AG04450 (cell line): ENCODE measurements around the gene NPFFR1. TPM values are rescaled to one million over a fixed set of nuclear protein-coding genes. Genes with fewer than 3 reads are reported as not detected.
"Not testable (repeated sequence)": the region's sequence is repeated elsewhere in the genome, so short reads cannot be mapped to it uniquely, and the experiment has no call there.

Experiments
- CTCF ChIA-PET: fragments of 300-600, 350-600 bp; formaldehyde crosslinking; extraction: SDS; loops from one replicate; lab custom pipeline; 2022; ENCODE audit warnings: antibody characterized with exemption, inconsistent platforms; lab: Charles Lee
- POLR2A ChIA-PET: fragments of 350-600 bp; formaldehyde crosslinking; extraction: SDS; loops from one replicate; lab custom pipeline; 2021; ENCODE audit warnings: antibody characterized with exemption, inconsistent platforms; lab: Yijun Ruan, JAX
- DNase-seq: peaks from one replicate; pipeline ENCODE4 v3.0.0-alpha.2; 2011; ENCODE audit warnings: low read depth, low spot score
- H3K27ac ChIP-seq: one replicate; pipeline ENCODE4 v1.5.1; 2012; ENCODE audit warnings: low read depth, low read length, control low read depth
- H3K27me3 ChIP-seq: one replicate; pipeline ENCODE4 v1.6.0; 2012; ENCODE audit warnings: low read length; ENCODE audit not compliant: control insufficient read depth, insufficient read depth
- H3K4me3 ChIP-seq: 2 replicates; pipeline ENCODE4 v1.5.1; 2011; ENCODE audit warnings: mild to moderate bottlenecking, low read depth, low read length, control low read depth
- H3K9me3 ChIP-seq: 2 replicates; pipeline ENCODE4 v1.5.1; 2012; ENCODE audit warnings: low read length; ENCODE audit not compliant: control insufficient read depth, insufficient read depth
- polyA plus RNA-seq: library from polyadenylated mRNA; depleted of rRNA; stranded (reverse); fragments of >200 nt; gene quantifications from 2 replicates; pipeline ENCODE4 v1.2.3, GENCODE V29; 2011
- TF ChIP-seq, protein P1 (sequence below): IDR thresholded peaks from 2 replicates; pipeline ENCODE4 v1.5.1; 2011; ENCODE audit warnings: low read depth, low read length, control low read depth, inconsistent platforms

The NPFFR1 gene
- polyA plus RNA-seq, 1 experiment = 0.01 TPM

DNA sequence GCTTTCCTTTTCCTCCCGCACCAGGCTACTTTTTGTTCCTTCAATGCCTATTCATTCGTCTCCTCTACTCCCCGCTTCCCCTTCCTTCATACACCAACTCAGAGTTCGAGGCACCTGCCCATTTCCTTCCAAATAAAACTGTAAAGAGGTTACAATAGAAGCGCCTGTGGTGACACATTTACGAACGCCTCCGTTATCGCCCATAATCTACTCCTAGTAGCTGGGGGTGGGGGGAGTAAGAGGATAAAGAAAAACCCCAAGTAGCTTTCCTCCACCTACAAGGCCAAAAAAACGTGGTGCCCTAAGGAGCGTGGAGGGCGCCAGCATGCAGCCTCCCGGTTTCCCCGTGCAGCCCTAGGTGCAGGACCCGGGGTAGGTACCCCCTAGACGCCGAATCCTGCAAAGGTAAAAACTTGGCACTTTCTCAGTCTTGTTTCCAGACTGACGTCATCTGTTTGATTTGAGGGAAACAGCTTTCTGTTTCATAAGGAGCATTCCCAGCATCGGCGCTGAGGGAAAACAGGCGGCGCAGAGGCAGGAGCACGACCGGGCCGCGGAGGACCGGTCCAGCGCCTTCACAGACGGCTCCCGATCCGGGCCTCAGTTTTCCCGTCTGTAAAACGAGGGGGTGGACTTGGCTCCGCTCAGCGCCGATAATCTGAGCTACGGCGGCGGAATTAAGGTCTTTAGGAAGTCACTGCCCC is 51.5 kb downstream of the NPFFR1 start:
- Histone ChIP-seq H3K27ac (no peak overlapping the region), H3K9me3 (no peaks in the 10 kb centered on the region; the same call in 1 of the 2 replicates), H3K27me3 (no peaks in the 10 kb centered on the region), H3K4me3 (peak overlapping the region; percentile 81)
- ChIA-PET CTCF (interaction anchor here (0.5 to 3.2 kb wide), 9 partner anchors 9 to 135 kb away, joined by 3 to 29 read pairs (median 5); partner anchors contain the start of gene TYSND1), POLR2A (interaction anchor here (0.7 to 2.0 kb wide), 4 partner anchors 35 to 146 kb away, joined by 3 to 15 read pairs (median 3); no protein-coding TSS in a partner anchor)
- TF ChIP-seq, protein P1, sequence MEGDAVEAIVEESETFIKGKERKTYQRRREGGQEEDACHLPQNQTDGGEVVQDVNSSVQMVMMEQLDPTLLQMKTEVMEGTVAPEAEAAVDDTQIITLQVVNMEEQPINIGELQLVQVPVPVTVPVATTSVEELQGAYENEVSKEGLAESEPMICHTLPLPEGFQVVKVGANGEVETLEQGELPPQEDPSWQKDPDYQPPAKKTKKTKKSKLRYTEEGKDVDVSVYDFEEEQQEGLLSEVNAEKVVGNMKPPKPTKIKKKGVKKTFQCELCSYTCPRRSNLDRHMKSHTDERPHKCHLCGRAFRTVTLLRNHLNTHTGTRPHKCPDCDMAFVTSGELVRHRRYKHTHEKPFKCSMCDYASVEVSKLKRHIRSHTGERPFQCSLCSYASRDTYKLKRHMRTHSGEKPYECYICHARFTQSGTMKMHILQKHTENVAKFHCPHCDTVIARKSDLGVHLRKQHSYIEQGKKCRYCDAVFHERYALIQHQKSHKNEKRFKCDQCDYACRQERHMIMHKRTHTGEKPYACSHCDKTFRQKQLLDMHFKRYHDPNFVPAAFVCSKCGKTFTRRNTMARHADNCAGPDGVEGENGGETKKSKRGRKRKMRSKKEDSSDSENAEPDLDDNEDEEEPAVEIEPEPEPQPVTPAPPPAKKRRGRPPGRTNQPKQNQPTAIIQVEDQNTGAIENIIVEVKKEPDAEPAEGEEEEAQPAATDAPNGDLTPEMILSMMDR = no peak
- no peak for DNase-seq

DNA sequence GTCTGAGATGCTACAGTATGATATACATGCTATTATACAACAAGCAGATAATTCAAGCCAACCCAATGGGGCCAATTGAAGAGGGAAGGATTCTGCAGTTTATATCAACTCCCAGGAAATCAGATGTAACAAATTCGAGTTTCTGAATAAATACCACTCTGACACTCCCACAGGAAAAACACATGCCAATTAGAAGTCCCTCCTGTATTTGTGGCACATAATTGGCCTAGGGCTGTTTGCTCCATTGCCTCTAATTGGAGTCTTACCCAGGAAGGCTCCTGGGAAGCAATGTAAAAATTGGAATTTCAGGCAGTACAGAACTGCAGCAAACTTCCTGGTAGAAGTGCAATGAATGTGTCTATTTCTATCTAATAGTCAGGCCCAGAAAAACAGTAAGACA is 55.3 kb downstream of the NPFFR1 start:
- POLR2A ChIA-PET = no interaction called here
- CTCF ChIA-PET = interaction anchor here (5.1 kb wide), 1 partner anchor 136 kb away, joined by 46 read pairs; no protein-coding TSS in a partner anchor

DNA sequence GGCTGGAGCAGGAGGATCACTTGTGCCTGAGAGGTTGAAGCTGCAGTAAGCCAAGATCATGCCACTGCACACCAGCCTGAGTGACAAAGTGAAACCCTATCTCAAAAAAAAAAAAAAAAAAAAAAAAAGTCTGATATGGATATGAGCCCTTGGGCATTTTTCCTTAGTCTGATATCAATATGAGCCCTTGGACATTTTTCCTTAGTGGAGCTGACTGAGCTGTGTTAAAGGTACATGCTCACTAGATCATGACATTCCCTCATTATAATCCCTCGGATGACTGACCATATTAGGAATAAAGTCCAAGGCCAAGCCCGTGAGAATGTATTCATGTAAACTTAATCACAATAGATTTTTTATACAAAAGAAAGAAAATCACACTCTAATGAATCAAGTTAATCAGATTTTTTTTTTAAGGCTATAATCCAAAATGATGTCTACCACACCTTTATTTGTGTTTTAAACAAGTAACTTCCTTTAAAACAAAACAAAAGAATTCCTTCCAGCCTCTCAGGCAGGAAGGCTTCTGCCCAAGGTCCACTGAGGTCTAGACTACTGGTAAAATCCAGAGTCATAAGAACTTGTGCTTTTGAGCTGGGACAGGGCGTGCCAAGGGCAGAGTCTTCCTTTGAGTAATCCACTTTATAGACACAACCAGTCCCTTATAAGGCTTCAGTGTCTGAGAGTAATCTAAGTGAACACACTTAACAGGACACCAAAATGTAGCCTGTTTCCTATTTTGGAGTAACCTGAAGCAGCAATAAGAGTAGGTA is 56.1 kb downstream of the NPFFR1 start:
- no peaks in the 10 kb centered on the region; the same call in 1 of the 2 replicates for H3K9me3 ChIP-seq
- TF ChIP-seq, protein P1 = no peak
- H3K4me3 ChIP-seq = no peak overlapping the region
- CTCF ChIA-PET = interaction anchor here (5.1 kb wide), 1 partner anchor 137 kb away, joined by 46 read pairs; no protein-coding TSS in a partner anchor
- POLR2A ChIA-PET = interaction anchor here (0.6 to 0.8 kb wide), 2 partner anchors 60 to 137 kb away, joined by 3 to 8 read pairs; no protein-coding TSS in a partner anchor
- no peak for DNase-seq
- H3K27me3 ChIP-seq = no peaks in the 10 kb centered on the region
- H3K27ac ChIP-seq = no peak overlapping the region

More for the DNA sequence above, 55.3 kb downstream of the NPFFR1 start:
- Histone ChIP-seq H3K27ac (no peak overlapping the region), H3K9me3 (no peaks in the 10 kb centered on the region; the same call in 1 of the 2 replicates), H3K27me3 (no peaks in the 10 kb centered on the region), H3K4me3 (no peak overlapping the region)
- TF ChIP-seq, protein P1 = no peak
- no peak for DNase-seq

DNA sequence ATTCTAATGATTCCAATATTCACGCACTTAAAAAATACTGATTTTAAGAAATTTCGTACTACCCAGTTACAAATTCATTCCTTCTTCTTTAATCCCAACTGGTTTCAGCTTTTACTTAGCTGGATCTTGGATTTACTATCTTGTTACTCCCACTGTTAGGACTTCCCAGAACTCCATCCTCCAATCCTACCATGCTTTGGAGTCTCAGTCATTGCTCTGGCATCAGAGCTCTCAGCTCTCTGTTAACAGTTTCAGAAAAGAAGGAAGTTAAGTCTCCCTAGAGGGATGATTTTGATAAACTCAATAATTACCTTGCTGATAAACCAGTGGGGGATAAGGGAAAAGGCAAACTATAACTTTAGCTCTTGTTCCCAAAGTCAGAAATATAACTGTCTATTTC is 60.1 kb downstream of the NPFFR1 start:
- CTCF ChIA-PET = interaction anchor here (0.9 to 5.8 kb wide), 6 partner anchors 8 to 238 kb away, joined by 3 to 300 read pairs (median 4); partner anchors contain the start of gene TYSND1
- POLR2A ChIA-PET = no interaction called here
- TF ChIP-seq, protein P1 = no peak

DNA sequence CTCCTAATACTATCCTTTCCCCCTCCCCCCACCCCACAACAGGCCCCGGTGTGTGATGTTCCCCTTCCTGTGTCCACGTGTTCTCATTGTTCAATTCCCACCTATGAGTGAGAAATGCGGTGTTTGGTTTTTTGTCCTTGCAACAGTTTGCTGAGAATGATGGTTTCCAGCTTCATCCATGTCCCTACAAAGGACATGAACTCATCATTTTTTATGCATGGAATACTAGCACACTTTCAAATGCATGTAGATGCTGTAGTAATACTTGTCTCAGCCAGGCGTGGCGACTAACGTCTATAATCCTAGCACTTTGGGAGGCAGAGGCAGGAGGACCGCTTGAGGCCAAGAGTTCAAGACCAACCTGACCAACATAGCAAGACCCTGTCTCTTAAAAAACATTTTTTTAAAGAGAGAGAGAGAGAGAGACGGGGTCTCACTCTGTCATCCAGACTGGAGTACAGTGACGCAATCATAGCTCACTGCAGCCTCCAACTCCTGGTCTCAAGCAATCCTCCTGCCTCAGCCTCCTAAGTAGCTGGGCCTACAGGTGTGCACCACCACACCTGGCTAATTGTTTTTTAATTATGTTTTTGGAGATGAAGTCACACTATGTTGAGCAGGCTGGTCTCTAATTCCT is 60.9 kb downstream of the NPFFR1 start:
- POLR2A ChIA-PET, DNase-seq, H3K9me3 ChIP-seq, H3K4me3 ChIP-seq, H3K27ac ChIP-seq, H3K27me3 ChIP-seq: not testable (repeated sequence)
- CTCF ChIA-PET = interaction anchor here (0.6 to 5.8 kb wide), 11 partner anchors 9 to 238 kb away, joined by 3 to 300 read pairs (median 4); partner anchors contain the start of gene TYSND1

More for the DNA sequence above, 60.1 kb downstream of the NPFFR1 start:
- no peak for DNase-seq
- Histone ChIP-seq H3K4me3 (no peak overlapping the region), H3K27me3 (no peaks in the 10 kb centered on the region), H3K27ac (no peak overlapping the region), H3K9me3 (no peaks in the 10 kb centered on the region)
